Inferior parietal cortex (tissue), 1 donor: Measurements from ENCODE around the gene PRPSAP1.
A peak's percentile ranks its signal among the peaks of the same experiment; 100 is the strongest.
"Not testable (repeated sequence)": the region's sequence is repeated elsewhere in the genome, so short reads cannot be mapped to it uniquely, and the experiment has no call there.

ENCODE experiments used
- DNase-seq: peaks from one replicate; pipeline ENCODE4 v3.0.0-alpha.2; 2016; ENCODE audit errors: extremely low spot score

The PRPSAP1 gene

DNA sequence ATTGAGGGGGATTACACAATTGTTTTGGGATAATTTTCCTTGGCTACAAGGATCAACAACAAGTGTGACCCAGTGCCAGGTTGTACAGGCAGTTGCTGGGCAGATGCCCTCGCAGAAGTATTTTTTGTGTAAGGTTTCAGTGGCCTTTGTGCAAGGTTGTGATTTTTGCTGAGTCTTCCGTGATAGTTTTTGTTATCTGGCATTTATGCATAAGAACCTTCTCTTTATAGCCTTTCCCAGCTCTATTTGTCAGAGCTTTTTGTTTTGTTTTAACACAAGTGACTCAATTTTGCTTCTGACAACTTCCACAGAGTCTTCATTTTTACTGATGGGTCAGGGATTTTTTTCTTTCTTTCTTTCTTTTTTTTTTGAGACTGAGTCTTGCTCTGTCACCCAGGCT lies 6.7 kb upstream of the PRPSAP1 start:
- no peak for DNase-seq

GRCh38 chr17:76359776-76360175 lies 6.1 kb upstream of the PRPSAP1 start:
- not testable (repeated sequence) for DNase-seq

DNA sequence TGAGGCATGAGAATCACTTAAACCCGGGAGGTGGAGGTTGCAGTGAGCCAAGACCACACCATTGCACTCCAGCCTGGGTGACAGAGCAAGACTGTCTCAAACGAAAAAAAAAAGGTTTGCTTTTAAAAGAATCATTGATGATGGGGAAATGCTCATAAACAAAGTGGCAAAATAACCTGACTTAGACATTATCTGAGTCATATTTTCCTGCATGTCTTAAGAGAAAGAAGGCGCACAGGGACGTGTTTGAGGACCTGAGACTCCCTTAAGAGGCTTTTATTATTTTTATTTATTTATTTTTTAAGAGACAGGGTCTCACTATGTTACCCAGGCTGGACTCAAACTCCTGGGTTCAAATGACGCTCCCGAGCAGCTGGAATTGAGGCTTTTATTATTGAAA lies 5.7 kb upstream of the PRPSAP1 start:
- DNase-seq: no peak

GRCh38 chr17:76357597-76358158 lies 4.0 kb upstream of the PRPSAP1 start:
- no peak for DNase-seq

- DNase-seq: no peak
Measured at GRCh38 chr17:76356803-76357456, 3.2 kb upstream of the PRPSAP1 start.

- DNase-seq: peak; percentile 44
Measured at GRCh38 chr17:76354747-76355310, 1.1 kb upstream of the PRPSAP1 start.

DNA sequence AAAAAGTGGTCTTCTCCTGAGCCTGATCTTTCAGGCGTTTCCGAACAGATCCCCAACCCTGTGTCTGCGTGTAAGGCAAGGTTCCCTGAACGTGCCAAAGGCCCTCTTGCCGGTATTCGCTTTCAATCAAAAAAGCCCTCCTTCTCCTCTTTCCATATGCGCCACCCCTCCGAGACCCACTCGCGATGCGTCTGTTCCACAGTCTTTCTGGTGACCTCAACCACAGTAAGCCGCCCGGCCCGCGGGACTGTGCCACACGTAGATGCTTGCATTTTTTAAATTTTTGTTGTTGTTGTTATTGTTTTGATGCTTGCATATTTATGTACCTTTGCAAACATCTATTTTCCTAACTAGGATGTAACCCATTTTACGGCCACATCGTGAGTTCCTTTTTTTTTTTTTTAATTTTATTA lies 607 bp upstream of the PRPSAP1 start:
- no peak for DNase-seq

DNA sequence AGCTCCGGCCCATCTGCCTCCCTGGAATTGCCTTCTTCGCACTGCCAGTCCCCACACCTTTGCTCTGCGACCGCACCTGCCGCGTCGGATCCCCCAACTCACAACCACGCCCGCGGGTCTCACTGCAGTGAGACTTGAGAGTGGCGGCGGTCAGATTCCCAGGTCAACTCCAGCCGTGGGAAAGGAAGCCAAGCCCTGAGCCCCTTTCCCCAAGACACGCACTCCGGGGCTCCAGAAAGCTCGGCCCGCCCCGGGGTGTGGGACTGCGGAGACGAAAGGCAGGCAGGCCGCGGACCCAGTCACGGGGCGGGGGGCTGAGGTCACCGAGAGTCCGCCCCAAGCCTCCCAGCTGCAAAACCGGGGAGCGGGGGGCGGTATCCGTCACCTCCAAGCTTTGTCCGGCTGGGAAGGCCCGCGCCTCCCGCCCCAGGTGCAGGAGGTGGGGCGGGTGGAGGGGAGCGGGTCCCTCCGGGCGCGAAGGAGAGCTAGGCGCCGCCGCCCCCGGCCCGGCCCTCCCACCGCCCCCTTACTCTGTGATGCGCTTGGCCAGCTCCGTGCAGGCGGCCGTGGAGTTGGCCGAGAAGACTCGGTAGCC lies 615 bp downstream of the PRPSAP1 start:
- no peak for DNase-seq

DNA sequence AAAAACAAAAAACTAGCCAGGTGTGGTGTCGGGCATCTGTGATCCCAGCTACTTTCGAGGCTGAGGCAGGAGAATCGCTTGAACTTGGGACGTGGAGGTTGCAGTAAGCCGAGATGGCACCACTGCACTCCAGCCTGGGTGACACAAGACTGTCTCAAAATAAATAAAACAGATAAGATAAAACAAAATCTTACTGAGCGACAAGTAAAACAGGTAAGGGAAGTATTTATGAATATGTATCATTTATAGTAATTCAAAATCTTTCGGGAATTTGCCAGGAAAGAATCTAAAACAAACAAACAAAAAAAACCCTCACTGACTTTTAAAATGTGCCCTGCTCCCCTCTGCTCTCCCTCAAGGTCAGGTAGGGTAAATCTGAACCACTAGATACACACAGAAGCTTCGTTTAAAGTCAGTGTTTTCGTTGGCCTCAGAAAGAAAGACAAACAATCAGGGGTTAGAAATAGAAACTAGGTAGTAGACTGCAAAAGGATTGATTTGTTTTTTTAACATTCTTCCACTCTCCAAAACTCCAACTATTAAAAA lies 2.1 kb downstream of the PRPSAP1 start:
- DNase-seq: no peak

- DNase-seq: no peak
Measured at GRCh38 chr17:76350463-76350862, 3.3 kb downstream of the PRPSAP1 start.

DNA sequence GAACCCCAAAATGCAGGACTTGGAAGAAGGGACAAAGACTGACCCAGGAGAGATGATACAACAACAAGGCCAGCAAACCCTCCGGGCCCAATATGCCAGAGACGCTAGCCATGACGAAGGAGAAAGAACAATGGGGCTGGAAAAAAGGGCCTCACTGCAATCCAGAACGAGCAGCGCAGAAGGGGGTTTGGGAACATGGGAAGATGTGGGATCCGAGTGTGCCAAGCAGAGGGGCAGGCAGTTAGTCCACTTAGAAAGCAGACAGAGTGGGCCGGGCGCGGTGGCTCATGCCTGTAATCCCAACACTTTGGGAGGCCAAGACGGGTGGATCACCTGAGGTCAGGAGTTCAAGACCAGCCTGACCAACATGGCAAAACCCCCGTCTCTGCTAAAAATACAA lies 6.8 kb downstream of the PRPSAP1 start:
- DNase-seq: not testable (repeated sequence)

DNA sequence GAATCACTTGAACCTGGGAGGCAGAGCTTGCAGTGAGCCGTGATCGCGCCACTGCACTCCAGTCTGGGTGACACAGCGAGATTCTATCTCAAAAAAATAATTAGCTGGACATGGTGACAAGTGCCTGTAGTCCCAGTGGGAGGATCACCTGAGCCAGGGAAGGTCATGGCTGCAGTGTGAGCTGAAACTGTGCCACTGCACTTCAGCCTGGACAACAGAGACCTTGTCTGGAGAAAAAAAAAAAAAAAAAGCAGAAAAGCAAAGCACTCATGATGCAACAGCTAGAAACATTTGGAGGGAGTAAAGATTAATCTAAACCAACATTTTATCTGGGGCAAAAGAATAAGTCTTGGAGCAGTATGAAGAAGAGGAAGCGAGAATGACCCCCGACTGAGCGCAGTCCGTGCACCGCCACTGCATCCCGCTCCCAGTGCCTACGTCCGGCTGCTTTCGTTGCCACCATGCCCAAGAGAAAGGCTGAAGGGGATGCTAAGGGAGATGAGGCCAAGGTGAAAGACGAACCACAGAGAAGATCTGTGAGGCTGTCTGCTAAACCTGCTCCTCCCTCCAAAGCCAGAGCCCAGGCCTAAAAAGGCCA lies 8.2 kb downstream of the PRPSAP1 start:
- DNase-seq: no peak

DNA sequence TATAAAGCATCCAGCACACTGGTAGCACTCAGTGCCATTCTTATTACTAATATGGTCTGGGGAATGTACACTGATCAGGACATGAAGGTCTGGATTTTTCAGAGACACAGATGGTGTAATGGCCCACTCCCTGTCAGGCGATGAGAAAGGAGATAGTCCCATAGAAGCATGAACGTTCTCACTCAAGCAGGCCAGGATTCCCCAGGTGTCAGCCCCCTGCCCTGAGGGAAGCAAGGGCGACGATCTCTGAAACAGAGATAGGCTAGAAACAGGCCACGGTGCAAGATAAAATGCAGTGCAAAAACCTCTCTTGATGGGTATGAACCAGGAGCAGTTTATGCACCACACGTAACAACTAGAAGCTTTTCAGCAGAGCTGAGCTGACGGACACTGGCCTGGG lies 10.6 kb downstream of the PRPSAP1 start:
- DNase-seq: no peak

GRCh38 chr17:76341301-76341700 lies 12.4 kb downstream of the PRPSAP1 start:
- no peak for DNase-seq

DNA sequence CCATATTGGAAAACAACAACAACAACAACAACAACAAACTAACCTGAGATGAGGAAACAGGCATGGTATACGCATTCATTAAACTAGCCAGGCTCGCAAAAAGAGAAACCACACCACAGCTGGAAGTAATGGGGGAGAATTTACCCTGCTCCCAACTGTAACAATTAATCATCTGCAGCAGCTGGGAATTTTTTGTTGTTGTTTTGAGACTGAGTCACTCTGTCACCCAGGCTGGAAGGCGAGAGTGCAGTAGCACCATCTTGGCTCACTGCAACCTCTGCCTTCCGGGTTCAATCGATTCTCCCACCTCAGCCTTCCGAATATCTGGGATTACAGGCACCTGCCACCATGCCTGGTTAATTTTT lies 16.3 kb downstream of the PRPSAP1 start:
- no peak for DNase-seq

GRCh38 chr17:76336756-76337412 lies 16.8 kb downstream of the PRPSAP1 start:
- DNase-seq: no peak

DNA sequence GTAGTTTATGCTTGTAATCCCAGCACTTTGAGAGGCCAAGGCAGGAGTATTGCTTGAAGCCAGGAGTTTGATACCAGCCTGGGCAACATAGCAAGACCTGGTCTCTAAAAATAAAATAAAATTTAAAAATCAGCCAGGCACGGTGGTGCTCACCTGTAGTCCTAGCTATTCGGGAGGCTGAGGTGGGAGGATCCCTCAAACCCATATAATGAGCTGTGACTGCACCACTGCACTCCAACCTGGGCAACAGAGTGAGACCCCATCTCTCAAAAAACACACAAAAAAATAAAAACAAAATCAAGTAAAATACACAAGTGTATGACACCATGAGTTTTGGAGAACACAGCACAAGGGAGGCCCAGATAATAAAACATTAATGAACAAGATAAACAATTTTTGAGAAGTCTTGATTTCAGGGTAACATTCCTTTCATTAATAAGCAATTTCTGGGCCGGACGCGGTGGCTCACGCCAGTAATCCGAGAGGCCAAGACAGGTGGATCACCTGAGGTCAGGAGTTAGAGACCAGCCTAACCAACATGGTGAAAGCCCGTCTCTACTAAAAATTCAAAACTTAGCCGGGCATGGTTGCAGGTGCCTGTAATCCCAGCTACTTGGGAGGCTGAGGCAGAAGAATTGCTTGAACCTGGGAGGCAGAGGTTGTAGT lies 17.9 kb downstream of the PRPSAP1 start:
- no peak for DNase-seq

DNA sequence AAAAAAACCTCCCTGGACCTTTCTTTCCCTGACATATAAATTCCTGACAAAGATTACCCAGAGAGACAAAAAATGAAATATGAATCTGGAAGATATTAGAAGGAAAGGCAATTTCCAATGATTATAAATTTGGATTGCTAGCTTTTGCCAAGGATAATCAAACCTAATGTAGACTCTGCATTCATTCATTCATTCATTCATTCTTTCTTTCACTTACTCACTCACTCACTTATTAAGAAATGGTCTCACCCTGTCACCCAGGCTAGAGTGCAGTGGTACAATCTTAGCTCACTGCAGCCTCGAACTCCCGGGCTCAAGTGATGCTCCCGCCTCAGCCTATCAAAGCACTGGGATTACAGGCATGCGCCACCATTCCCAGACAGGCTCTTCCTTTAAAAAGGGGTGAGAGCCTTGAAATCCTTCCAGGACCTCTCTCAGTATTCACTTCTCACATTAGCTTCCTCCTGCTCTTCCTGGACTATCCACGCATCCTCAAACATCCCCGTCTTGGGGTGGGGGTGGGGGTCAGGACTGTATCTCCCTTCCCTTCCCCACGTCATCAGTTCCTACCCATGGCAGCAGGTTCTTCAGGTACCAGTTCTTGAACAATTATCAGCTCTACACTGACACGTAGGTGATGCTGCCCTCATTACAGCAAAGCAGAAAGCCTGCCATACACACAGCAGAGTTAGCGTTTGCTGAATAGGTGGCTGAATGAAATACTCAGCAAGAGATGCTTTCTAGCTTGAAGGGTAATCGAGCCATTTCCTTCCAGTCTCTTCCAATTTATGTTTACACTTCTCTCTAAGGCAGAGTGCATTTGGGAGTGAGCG lies 19.8 kb downstream of the PRPSAP1 start:
- no peak for DNase-seq

- no peak for DNase-seq
Measured at GRCh38 chr17:76331083-76331482, 22.6 kb downstream of the PRPSAP1 start.

DNA sequence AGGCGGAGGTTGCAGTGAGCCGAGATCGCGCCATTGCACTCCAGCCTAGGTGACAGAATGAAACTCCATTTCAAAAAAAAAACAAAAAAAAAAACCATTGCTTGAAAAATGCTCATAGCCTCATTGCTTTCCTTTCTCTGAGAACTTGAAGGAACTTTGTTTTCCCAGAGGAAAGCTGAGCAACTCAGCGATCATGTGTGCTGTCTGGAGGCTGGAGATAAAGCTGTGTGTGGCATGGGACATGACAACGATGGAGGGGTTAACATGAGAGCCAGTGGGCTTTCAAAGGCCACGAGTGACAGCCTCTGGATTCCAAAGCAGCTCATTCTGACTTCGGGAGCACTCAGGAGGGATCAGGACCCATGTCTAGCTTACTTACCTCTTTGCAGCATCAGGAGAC lies 24.1 kb downstream of the PRPSAP1 start:
- DNase-seq: no peak

DNA sequence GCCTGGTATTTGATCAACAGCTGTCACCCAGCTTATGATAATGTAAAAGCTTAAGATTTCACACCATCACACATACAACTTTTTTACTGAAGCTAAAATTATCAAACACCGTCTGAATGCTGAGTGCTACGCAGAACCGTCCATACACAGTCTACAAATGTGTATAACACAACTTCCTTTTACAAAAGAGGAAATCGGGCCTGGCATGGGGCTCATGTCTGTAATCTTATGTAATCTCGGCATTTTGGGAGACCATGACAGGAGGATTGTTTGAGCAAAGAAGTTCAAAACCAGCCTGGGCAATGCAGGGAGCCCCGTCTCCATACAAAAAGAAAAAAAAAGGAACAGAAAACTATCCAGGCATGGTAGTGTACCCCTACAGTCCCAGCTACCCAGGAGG lies 26.0 kb downstream of the PRPSAP1 start:
- no peak for DNase-seq
